NCI-H1417 treated with DMSO at 0.1 percent for 48 hours (cell line): ENCODE results near the gene LIMS1.
"Not testable (repeated sequence)": the region's sequence is repeated elsewhere in the genome, so short reads cannot be mapped to it uniquely, and the experiment has no call there.

Experiments used
- DNase-seq: peaks from one replicate; lab custom pipeline; 2025; lab: John Stamatoyannopoulos, UW

LIMS1 gene

DNA sequence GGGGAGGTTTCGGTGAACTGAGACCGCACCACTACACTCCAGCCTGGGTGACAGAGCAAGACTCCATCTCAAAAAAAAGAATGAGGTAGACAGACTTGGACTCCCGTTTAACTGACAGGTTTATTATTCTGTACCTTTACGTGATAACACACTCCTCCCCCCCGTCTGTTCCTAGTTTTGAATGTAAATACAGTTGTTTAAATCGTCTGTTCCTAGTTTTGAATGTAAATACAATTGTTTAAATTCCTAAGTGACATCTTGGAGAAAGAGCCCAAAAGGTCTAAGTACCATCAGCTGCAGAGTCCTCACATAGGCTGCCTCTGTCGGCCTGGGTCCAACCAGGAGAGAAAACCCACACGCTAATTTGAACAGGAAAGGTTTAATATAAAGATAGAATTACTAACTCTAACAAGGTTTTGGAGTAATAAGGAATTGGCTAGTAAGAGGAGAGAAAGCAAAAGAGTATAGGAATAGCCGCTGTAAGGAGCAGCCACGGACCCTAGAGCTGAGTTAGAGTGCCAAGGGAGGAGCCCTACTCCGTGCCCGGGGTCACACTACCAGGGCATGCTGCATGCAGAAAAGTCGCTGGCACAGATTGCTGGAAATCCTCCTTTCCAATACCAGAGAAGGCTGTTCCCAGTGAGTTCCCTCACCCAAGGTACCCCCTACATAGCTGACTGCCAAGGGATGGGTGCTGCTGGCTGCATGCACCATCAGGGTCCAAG lies 101.5 kb downstream of the LIMS1 start:
- DNase-seq, result no peak

- no peak for DNase-seq
Observed at GRCh38 chr2:108637304-108637669, 103.0 kb downstream of the LIMS1 start.

GRCh38 chr2:108640731-108641130 lies 106.5 kb downstream of the LIMS1 start:
- DNase-seq, result no peak

- no peak for DNase-seq
Observed at GRCh38 chr2:108641756-108642155, 107.5 kb downstream of the LIMS1 start.

DNA sequence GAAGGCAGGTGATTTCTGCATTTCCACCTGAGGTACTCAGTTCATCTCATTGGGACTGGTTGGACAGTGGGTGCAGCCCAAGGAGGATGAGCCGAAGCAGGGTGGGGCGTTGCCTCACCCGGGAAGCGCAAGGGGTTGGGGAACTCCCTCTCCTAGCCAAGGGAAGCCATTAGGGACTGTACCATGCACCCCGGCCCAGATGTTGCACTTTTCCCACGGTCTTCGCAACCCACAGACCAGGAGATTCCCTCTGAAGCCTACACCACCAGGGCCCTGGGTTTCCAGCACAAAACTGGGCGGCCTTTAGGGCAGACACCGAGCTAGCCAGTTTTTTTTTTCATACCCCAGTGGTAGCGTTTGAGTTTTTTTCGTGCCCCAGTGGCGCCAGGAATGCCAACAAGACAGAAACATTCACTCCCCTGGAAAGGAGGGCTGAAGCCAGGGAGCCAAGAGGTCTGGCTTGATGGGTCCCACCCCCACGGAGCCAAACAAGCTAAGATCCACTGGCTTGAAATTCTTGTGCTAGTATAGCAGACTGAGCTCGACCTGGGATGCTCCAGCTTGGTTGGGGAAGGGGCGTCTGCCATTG lies 109.1 kb downstream of the LIMS1 start:
- DNase-seq, result no peak

GRCh38 chr2:108643862-108644261 lies 109.6 kb downstream of the LIMS1 start:
- not testable (repeated sequence) for DNase-seq

DNA sequence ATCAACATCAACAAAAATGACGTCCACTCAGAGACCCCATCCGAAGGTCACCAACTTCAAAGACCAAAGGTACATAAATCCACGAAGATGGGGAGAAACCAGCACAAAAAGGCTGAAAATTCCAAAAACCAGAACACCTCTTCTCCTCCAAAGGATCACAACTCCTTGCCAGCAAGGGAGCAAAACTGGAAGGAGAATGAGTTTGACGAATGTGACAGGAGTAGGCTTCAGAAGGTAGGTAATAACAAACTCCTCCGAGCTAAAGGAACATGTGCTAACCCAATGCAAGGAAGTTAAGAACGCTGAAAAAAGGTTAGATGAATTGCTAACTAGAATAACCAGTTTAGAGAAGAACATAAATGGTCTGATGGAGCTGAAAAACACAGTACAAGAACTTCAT lies 110.2 kb downstream of the LIMS1 start:
- DNase-seq, result not testable (repeated sequence)

GRCh38 chr2:108648796-108649195 lies 114.5 kb downstream of the LIMS1 start:
- not testable (repeated sequence) for DNase-seq

DNA sequence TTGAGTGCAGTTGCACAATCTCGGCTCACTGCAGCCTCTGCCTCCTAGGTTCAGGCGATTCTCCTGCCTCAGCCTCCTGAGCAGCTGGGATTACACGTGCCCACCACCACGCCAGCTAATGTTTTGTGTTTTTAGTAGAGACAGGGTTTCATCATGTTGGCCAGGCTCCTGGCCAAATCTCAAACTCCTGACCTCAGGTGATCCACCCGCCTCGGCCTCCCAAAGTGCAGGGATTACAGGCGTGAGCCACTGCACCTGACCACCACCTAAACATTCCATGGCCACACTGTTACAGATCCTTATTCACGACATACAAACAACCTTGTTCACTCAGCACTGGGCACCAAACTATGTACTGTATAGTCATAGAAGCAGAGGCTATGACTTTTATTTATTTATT lies 116.2 kb downstream of the LIMS1 start:
- DNase-seq, result not testable (repeated sequence)

DNA sequence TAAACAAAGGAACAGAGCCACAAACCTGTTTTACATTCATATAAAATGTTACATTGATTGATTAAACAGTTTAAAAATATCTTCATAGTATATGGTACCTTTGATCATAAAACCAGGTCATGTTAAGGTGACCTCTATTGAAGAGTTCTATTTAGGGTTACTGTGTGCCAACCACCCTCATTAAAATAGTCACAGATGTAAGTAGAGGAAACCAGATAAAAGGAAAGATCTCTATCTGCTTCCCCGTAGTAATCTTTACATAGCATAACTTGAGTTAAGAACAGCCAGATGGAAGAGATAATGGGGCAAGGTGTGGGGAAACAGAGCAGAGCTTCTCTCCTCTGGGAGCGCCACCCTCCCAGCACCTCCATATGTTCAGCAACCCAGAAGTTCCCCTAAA lies 117.2 kb downstream of the LIMS1 start:
- DNase-seq, result not testable (repeated sequence)

DNA sequence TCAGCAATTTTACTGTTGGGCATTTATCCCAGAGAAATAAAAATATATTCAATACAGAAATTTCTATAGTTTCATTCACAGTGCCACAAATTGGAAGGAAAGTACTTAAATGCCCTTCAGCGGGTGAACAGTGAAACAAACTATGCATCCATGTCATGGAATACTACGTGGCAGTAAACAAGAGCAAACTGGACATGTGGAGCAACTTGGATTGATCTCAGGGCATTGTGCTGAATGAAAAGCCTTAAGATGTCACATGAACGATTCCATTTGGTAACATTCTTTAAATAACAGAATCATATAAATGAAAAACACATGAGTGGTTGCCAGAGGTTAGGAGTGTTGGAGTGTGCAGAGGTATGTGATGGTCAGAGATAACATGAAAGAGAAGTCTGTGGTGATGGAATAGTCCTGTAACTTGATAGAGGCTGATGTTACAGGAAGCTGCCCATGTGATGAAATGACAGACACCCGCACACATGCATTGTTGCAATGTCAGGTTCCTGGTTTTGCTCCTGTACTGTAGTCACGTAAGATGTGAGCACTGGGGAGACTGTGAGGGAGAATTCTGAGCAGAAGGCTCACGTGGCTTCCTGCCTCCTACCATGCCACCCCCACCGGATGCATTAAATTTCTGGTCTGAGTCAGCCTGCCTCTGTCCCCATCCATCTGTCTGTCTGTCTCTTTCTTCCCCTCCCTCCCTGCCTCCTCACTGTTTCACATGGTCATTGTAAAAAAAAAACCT lies 118.1 kb downstream of the LIMS1 start:
- DNase-seq, result not testable (repeated sequence)

DNA sequence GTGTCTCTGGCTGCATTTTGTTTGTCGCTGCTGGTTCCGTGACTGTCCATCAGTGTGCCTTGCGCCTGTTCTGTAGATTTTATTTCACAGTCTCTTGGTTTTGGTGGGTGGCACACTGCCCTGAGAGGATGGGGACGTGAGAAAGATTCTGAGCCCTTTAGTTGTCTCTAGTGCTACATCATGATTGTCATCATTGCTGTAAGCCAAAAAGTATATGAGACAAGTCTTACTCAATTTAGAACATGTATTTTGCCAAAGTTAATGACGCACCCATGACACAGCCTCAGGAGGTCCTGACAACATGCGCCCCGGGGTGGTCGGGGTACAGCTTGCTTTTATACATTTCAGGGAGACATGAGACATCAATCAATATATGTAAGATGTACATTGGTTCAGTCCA lies 119.2 kb downstream of the LIMS1 start:
- DNase-seq, result not testable (repeated sequence)

DNA sequence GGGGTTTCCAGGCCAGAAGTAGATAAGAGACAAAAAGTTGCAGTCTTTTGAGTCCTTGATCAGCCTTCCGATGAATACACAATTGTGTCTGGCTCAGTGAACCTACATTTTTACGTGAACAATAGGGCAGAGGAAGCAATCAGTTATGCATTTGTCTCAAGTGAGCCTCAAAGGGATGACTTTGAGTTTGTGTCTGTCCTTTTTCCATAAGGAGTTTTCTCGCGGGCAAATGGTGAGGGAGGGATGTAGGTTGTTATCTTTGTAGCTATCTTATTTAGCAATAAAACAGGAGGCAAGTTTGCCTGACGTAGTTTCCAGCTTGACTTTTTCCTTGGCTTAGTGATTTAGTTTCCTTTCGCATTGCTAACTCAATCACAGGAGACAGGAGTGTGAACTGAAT lies 119.6 kb downstream of the LIMS1 start:
- DNase-seq, result not testable (repeated sequence)

GRCh38 chr2:108654521-108655125 lies 120.4 kb downstream of the LIMS1 start:
- DNase-seq, result not testable (repeated sequence)

- not testable (repeated sequence) for DNase-seq
Observed at GRCh38 chr2:108655270-108655669, 121.0 kb downstream of the LIMS1 start.

- DNase-seq, result not testable (repeated sequence)
Observed at GRCh38 chr2:108656282-108656681, 122.0 kb downstream of the LIMS1 start.

DNA sequence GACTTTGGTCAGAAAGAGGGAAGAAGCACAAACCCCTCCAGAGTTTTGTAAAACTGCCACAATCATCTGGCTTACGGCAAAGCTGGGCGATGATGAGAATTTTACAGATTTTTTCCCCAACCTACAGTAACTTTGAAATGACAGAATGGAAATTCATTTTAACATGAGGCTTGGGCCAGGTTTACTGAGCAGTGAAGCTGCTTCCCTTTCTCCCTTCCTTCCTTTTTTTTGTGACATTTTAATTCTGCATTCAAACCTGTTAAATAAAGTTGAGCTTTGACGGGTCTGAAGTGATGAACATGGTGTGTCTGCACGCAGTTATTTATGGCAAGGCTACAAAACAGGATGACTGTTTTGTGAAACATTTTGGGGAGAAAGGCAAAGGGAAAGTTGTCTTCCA lies 123.2 kb downstream of the LIMS1 start:
- DNase-seq, result not testable (repeated sequence)

GRCh38 chr2:108658553-108658952 lies 124.3 kb downstream of the LIMS1 start:
- DNase-seq, result not testable (repeated sequence)

DNA sequence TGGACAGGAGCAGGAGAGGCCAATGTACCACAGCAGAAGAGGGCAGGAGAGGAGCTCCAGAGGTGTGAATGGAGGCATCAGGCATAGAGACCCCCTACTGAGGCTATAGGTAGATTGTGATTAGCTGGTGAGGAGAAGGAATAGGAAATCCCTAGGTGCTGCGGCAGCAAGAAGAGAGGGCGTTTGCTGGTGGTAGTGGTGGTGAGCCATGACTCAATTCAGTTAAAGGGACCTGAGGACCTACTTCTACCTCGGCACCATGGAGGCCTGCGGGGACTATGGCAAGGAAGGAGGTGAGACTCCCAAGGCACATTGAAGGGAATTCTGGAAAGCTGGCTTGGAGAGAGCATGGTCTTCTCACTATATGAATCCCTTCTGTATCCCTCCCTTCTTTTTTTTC lies 127.2 kb downstream of the LIMS1 start:
- DNase-seq, result not testable (repeated sequence)

DNA sequence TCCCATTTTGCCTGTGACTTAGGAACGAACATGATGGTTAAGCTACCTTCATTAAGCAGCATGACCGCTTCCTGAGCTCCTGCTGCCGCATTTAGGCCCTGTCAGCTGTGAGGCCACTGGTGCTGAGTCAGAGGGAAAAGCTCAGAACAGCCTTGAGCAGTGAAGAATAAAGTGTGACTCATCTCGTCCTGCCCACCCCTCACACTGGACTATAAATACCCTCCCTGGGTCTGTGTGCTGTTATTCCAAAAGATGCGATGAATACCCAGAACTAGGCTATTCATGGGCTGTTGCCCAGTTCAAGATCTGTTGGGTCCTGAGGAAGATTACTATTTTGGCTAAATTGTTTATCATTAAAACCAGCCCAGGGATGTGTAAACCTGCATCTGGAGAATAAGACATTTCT lies 127.9 kb downstream of the LIMS1 start:
- DNase-seq, result not testable (repeated sequence)

- DNase-seq, result not testable (repeated sequence)
Observed at GRCh38 chr2:108663346-108663745, 129.1 kb downstream of the LIMS1 start.

DNA sequence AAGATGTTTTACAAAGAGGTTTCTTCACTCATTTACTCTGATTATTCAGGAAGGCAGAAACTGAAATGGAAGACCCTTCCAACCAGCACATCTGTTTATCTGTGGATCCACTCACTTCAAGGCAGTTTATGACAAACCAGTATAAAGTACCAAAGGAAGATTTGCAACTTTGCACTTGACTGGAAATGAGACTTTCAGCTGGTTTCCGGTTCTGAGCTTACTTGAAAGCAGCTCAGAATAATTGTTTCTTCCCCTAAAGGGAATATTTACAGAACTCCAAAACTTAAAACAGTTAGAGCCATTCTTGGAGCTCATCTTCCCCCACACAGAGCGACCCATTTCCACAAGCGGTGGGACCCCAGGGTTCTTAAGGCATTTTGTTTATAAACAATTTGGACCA lies 129.8 kb downstream of the LIMS1 start:
- not testable (repeated sequence) for DNase-seq

DNA sequence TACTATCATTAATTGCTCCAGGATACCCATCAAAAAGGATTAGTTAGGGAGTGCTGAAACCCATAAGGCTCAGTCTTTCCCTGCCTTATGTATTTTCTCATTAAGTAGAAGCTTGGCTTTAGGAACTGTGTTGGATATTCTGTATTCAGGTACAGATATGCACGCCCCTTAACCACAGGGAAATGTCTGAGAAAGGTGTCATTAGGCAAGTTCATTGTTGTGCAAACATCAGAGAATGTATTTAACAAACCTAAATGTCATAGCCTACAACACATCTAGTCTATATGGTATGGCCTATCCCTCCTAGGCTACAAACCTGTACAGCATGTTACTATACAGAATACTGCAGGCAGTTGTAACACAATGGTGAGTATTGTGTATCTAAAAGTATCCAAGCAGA lies 130.7 kb downstream of the LIMS1 start:
- DNase-seq, result not testable (repeated sequence)
